ENCODE data around the gene MAGEB3. TPM values are rescaled to one million over a fixed set of nuclear protein-coding genes. Genes with fewer than 3 reads are reported as not detected.
A peak's percentile ranks its signal among the peaks of the same experiment; 100 is the strongest.

The MAGEB3 gene
- total and polyA plus RNA-seq, 9 donors = not detected

DNA sequence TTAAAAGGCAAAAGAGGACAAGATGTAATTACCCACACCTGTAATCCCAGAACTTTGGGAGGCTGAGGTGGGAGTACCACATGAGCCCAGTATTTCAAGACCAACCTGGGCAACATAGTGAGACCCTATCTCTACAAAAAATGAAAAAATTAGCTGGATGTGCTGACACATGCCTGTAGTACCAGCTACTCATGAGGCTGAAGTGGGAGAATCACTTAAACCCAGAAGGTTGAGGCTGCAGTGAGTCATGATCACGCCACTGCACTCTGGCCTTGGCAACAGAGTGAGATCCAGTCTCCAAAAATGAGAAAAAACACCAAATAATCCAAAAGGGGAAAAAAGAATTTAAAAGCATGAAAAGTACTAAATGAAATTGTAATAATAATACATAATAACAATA, 47.9 kb downstream of the MAGEB3 start:
- intact Hi-C loops (cut with DNase I) = loop anchor here in 1 of 4 donors (10.0 kb wide), 1 partner anchor 226 kb away; no protein-coding TSS in a partner anchor
- TF ChIP-seq CTCF (IDR thresholded peaks at IDR 0.05) (no peak), EP300 (IDR thresholded peaks at IDR 0.05) (no peak), POLR2A (IDR thresholded peaks at IDR 0.05) (no peak)
- H3K27ac ChIP-seq = no peak overlapping the region
- peak in 2 of 5 donors; percentile 16 to 24 for DNase-seq
- H3K4me1 ChIP-seq (ENCODE audit: insufficient read depth) = no peaks in the 10 kb centered on the region
- 13 to 58% (median 44%) methylated on average over 1 of the region's 1 CpG for WGBS, 3 donors
- no peaks in the 10 kb centered on the region for H3K36me3 ChIP-seq
- H3K9me3 ChIP-seq = no peaks in the 10 kb centered on the region
- no peak overlapping the region for H3K4me3 ChIP-seq
- H3K27me3 ChIP-seq = no peaks in the 10 kb centered on the region

DNA sequence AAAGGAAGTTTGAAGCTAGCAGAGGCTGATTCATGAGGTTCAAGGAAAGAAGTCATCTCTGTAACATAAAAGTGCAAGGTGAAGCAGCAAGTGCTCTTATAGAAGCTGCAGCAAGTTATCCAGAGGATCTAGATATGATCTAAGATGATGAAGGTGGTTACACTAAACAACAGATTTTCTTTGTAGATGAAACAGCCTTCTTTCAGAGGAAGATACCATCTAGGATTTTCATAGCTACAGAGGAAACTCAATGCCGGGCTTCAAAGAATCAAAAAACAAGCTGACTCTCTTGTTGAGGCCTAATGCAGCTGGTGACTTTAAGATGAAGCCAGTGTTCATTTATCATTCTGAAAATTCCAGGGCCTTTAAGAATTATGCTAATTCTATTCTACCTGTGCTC, 50.0 kb downstream of the MAGEB3 start:
- no peak for DNase-seq
- intact Hi-C loops (cut with DNase I) = no loop called here
- WGBS, 3 donors = 93 to 97% (median 96%) methylated on average over 1 of the region's 1 CpG

DNA sequence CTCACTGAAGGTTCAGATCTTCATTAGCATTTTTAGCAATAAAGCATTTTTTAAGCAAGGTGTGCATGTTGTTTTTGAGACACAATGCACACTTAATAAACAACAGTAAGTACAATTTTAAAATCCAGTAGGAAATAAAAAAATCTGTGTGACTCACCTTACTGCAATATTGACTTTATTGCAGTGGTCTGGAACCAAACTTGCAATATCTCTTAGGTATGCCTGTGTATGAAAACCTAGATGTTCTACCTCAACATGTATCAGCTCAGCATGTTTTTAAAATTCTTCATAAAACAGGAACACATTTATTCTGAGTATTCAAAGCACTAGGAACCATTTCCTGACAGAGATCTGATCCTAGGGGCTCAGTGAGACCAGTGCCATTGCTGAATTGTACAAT, 52.1 kb downstream of the MAGEB3 start:
- Histone ChIP-seq H3K4me3 (no peak overlapping the region), H3K4me1 (ENCODE audit: insufficient read depth) (no peaks in the 10 kb centered on the region), H3K9me3 (no peaks in the 10 kb centered on the region), H3K27ac (no peak overlapping the region), H3K27me3 (no peaks in the 10 kb centered on the region), H3K36me3 (no peaks in the 10 kb centered on the region)
- intact Hi-C loops (cut with DNase I) = no loop called here
- TF ChIP-seq EP300 (IDR thresholded peaks at IDR 0.05) (no peak), CTCF (IDR thresholded peaks at IDR 0.05) (no peak)
- DNase-seq = no peak

More for the DNA sequence above, 50.0 kb downstream of the MAGEB3 start:
- Histone ChIP-seq H3K36me3 (no peaks in the 10 kb centered on the region), H3K4me1 (ENCODE audit: insufficient read depth) (no peaks in the 10 kb centered on the region), H3K27ac (no peak overlapping the region), H3K4me3 (no peak overlapping the region), H3K9me3 (no peaks in the 10 kb centered on the region), H3K27me3 (no peaks in the 10 kb centered on the region)
- TF ChIP-seq EP300 (IDR thresholded peaks at IDR 0.05) (no peak), CTCF (IDR thresholded peaks at IDR 0.05) (no peak), POLR2A (IDR thresholded peaks at IDR 0.05) (no peak)

DNA sequence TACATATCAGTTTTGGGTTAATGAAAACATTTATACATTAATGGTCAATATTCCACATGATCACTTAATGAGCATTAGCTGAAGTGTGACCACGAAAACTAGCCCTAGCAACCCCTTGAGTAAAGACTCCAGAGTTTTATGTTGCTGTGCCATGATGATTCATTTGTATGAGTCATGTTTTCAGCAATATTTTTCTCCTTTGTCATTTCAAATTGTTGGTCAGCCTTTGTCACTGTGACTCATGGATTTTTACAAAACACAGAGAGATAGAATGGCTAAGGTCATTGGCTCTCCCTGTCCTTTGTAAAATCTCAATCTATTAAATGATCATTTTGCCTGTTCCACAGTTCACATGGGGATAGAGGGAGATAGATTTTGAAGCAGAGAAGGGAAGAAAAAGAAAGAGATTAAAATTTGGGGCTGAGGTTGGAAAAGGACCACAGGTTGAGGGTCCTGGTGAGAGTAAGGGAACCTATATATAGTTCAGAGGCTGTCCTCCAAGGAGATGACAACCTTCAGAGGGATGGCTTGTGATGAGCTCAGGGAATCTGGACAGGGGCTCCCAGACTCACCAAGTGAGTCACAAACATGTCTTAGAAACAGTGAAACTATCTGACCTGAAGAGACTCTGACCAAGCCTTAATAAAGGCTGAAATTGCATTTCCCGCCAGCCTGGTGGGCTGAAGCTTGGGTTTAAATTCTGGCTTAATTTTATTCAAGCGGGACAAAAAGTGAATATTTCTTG, 53.2 kb downstream of the MAGEB3 start:
- Histone ChIP-seq H3K36me3 (no peaks in the 10 kb centered on the region), H3K27me3 (no peaks in the 10 kb centered on the region), H3K9me3 (no peaks in the 10 kb centered on the region), H3K4me1 (ENCODE audit: insufficient read depth) (no peaks in the 10 kb centered on the region), H3K27ac (no peak overlapping the region), H3K4me3 (no peak overlapping the region)
- no peak for DNase-seq
- 46 to 68% (median 54%) methylated on average over 3 of the region's 3 CpGs for WGBS, 3 donors
- TF ChIP-seq CTCF (IDR thresholded peaks at IDR 0.05) (no peak), POLR2A (IDR thresholded peaks at IDR 0.05) (no peak), EP300 (IDR thresholded peaks at IDR 0.05) (no peak)
- intact Hi-C loops (cut with DNase I) = no loop called here

Other genes starting within 250 kb of the MAGEB3 start
- gene MAGEB2, start 15.1 kb upstream of the MAGEB3 start, total RNA-seq = under 1 TPM in 1 of 7 donors, not detected in 6; 0.15 TPM
- gene MAGEB2, start 15.1 kb upstream of the MAGEB3 start, polyA plus RNA-seq = under 1 TPM in 1 of 2 donors, not detected in 1; 0.27 TPM
- under 1 TPM in 1 of 7 donors, not detected in 6; 0.10 TPM for gene MAGEB4, start 11.3 kb downstream of the MAGEB3 start, total RNA-seq
- not detected for gene MAGEB4, start 11.3 kb downstream of the MAGEB3 start, polyA plus RNA-seq
- not detected for gene MAGEB1, start 16.5 kb downstream of the MAGEB3 start, total RNA-seq
- gene MAGEB1, start 16.5 kb downstream of the MAGEB3 start, polyA plus RNA-seq = under 1 TPM in 1 of 2 donors, not detected in 1; 0.07 TPM
- 1 to 10 TPM; 1.3 to 4.6 (median 2.6) TPM for gene NR0B1, start 78.7 kb downstream of the MAGEB3 start, total RNA-seq
- gene NR0B1, start 78.7 kb downstream of the MAGEB3 start, polyA plus RNA-seq = 1 to 10 TPM; 1.3 to 5.8 TPM